HUES6 (cell line): Measurements from ENCODE around the gene IL22RA1.

Experiments used
- H3K27ac ChIP-seq: 2 replicates; pipeline ENCODE4 v1.7.0; 2013; ENCODE audit warnings: low read depth, mild to moderate bottlenecking, low read length, inconsistent platforms
- H3K27me3 ChIP-seq: 2 replicates; pipeline ENCODE4 v1.6.1; 2013; ENCODE audit warnings: low read length; ENCODE audit not compliant: control insufficient read depth, insufficient read depth
- H3K36me3 ChIP-seq: 2 replicates; pipeline ENCODE4 v1.6.1; 2013; ENCODE audit warnings: low read length; ENCODE audit not compliant: control insufficient read depth, insufficient read depth
- H3K4me1 ChIP-seq: 2 replicates; pipeline ENCODE4 v1.6.1; 2013; ENCODE audit warnings: low read length; ENCODE audit not compliant: control insufficient read depth, insufficient read depth
- H3K4me3 ChIP-seq: 2 replicates; pipeline ENCODE4 v1.5.1; 2013; ENCODE audit warnings: low read depth, low read length
- H3K9ac ChIP-seq: one replicate; pipeline ENCODE4 v1.6.1; 2013; ENCODE audit warnings: mild to moderate bottlenecking, low read length
- H3K9me3 ChIP-seq: 2 replicates; pipeline ENCODE4 v1.6.1; 2013; ENCODE audit warnings: low read depth, low read length; ENCODE audit not compliant: control insufficient read depth, insufficient read depth

IL22RA1 gene

GRCh38 chr1:24151175-24151533 lies 8.2 kb upstream of the IL22RA1 start:
- Histone ChIP-seq H3K27me3 (no peaks in the 10 kb centered on the region), H3K9me3 (no peaks in the 10 kb centered on the region), H3K4me1 (peaks cover 40% of the 10 kb centered on the region), H3K27ac (peak overlapping the region; percentile 99), H3K36me3 (0 out of 2 replicates have a peak, but pooled peaks cover 8% of the 10 kb centered on the region), H3K4me3 (peak overlapping the region; percentile 57), H3K9ac (peak overlapping the region; percentile 99)

- H3K27ac ChIP-seq, result peak overlapping the region; percentile 99
- 0 out of 2 replicates have a peak, but pooled peaks cover 3% of the 10 kb centered on the region for H3K36me3 ChIP-seq
- no peaks in the 10 kb centered on the region for H3K9me3 ChIP-seq
- H3K9ac ChIP-seq, result peak overlapping the region; percentile 99
- peak overlapping the region; percentile 57 for H3K4me3 ChIP-seq
- H3K27me3 ChIP-seq, result no peaks in the 10 kb centered on the region
- peaks cover 40% of the 10 kb centered on the region for H3K4me1 ChIP-seq
These were observed 7.6 kb upstream of the IL22RA1 start for GRCh38 chr1:24150234-24151174.

GRCh38 chr1:24149866-24150233 lies 6.9 kb upstream of the IL22RA1 start:
- Histone ChIP-seq H3K4me1 (peaks cover 40% of the 10 kb centered on the region), H3K9me3 (no peaks in the 10 kb centered on the region), H3K27me3 (no peaks in the 10 kb centered on the region), H3K36me3 (no peaks in the 10 kb centered on the region), H3K27ac (no peak overlapping the region), H3K9ac (peak overlapping the region; percentile 99), H3K4me3 (peak overlapping the region; percentile 57)

GRCh38 chr1:24147816-24148215 lies 4.9 kb upstream of the IL22RA1 start:
- no peak overlapping the region for H3K9ac ChIP-seq
- H3K4me1 ChIP-seq, result peaks cover 28% of the 10 kb centered on the region
- no peak overlapping the region for H3K27ac ChIP-seq
- no peaks in the 10 kb centered on the region for H3K9me3 ChIP-seq
- H3K27me3 ChIP-seq, result no peaks in the 10 kb centered on the region
- no peaks in the 10 kb centered on the region for H3K36me3 ChIP-seq
- no peak overlapping the region for H3K4me3 ChIP-seq

- no peaks in the 10 kb centered on the region for H3K9me3 ChIP-seq
- H3K27me3 ChIP-seq, result no peaks in the 10 kb centered on the region
- H3K4me3 ChIP-seq, result no peak overlapping the region
- no peak overlapping the region for H3K9ac ChIP-seq
- no peak overlapping the region for H3K27ac ChIP-seq
- H3K4me1 ChIP-seq, result peaks cover 22% of the 10 kb centered on the region
- H3K36me3 ChIP-seq, result no peaks in the 10 kb centered on the region
These were observed 4.3 kb upstream of the IL22RA1 start for GRCh38 chr1:24147194-24147593.

GRCh38 chr1:24141311-24141997 lies 1.5 kb downstream of the IL22RA1 start:
- no peak overlapping the region for H3K4me3 ChIP-seq
- H3K27ac ChIP-seq, result no peak overlapping the region
- 0 out of 2 replicates have a peak, but pooled peaks cover 3% of the 10 kb centered on the region for H3K9me3 ChIP-seq
- H3K4me1 ChIP-seq, result no peaks in the 10 kb centered on the region; the same call in 1 of the 2 replicates
- no peaks in the 10 kb centered on the region for H3K27me3 ChIP-seq
- no peaks in the 10 kb centered on the region for H3K36me3 ChIP-seq
- H3K9ac ChIP-seq, result no peak overlapping the region

- H3K4me3 ChIP-seq, result no peak overlapping the region
- H3K4me1 ChIP-seq, result no peaks in the 10 kb centered on the region; the same call in 1 of the 2 replicates
- no peak overlapping the region for H3K27ac ChIP-seq
- H3K9ac ChIP-seq, result no peak overlapping the region
- H3K9me3 ChIP-seq, result 0 out of 2 replicates have a peak, but pooled peaks cover 3% of the 10 kb centered on the region
- H3K27me3 ChIP-seq, result no peaks in the 10 kb centered on the region
- H3K36me3 ChIP-seq, result no peaks in the 10 kb centered on the region
These were observed 2.2 kb downstream of the IL22RA1 start for GRCh38 chr1:24140741-24141181.

GRCh38 chr1:24139841-24140425 lies 3.0 kb downstream of the IL22RA1 start:
- no peaks in the 10 kb centered on the region for H3K36me3 ChIP-seq
- H3K27me3 ChIP-seq, result no peaks in the 10 kb centered on the region
- H3K27ac ChIP-seq, result no peak overlapping the region
- H3K4me1 ChIP-seq, result no peaks in the 10 kb centered on the region; the same call in 1 of the 2 replicates
- H3K4me3 ChIP-seq, result no peak overlapping the region
- H3K9me3 ChIP-seq, result 0 out of 2 replicates have a peak, but pooled peaks cover 3% of the 10 kb centered on the region
- H3K9ac ChIP-seq, result no peak overlapping the region

- Histone ChIP-seq H3K9me3 (0 out of 2 replicates have a peak, but pooled peaks cover 3% of the 10 kb centered on the region), H3K9ac (no peak overlapping the region), H3K36me3 (no peaks in the 10 kb centered on the region), H3K4me1 (no peaks in the 10 kb centered on the region; the same call in 1 of the 2 replicates), H3K27ac (no peak overlapping the region), H3K27me3 (no peaks in the 10 kb centered on the region), H3K4me3 (no peak overlapping the region)
These were observed 3.8 kb downstream of the IL22RA1 start for GRCh38 chr1:24139222-24139489.

- Histone ChIP-seq H3K4me1 (no peaks in the 10 kb centered on the region), H3K27me3 (no peaks in the 10 kb centered on the region), H3K9me3 (0 out of 2 replicates have a peak, but pooled peaks cover 3% of the 10 kb centered on the region), H3K9ac (no peak overlapping the region), H3K36me3 (no peaks in the 10 kb centered on the region), H3K4me3 (no peak overlapping the region), H3K27ac (no peak overlapping the region)
These were observed 4.3 kb downstream of the IL22RA1 start for GRCh38 chr1:24138476-24139221.
